HepG2 (cell line): ENCODE results near the gene CHST3. TPM values are rescaled to one million over a fixed set of nuclear protein-coding genes. Genes with fewer than 3 reads are reported as not detected.

Experiments used
- CEBPG ChIP-seq: IDR thresholded peaks from 2 replicates; pipeline ENCODE4 v1.6.1; 2016
- DMAP1 ChIP-seq: IDR thresholded peaks from 2 replicates; pipeline ENCODE4 v1.6.1; 2016
- FOXA1 ChIP-seq, 2 experiments: fragments of 450-650 bp in 1 of 2; sonication (generic) in 1 of 2; formaldehyde crosslinking in 1 of 2; IDR thresholded peaks; 2 replicates each; pipeline versions ENCODE4 v1.4.0 to v1.6.1; 2016 to 2020; ENCODE audit warnings: missing genetic modification reagents in 1 of 2
- FOXP1 ChIP-seq, 2 experiments: fragments of 450-650 bp in 1 of 2; IDR thresholded peaks; 2 replicates each; pipeline ENCODE4 v1.6.1; 2017 to 2018; ENCODE audit warnings: antibody characterized with exemption in 1 of 2
- HDAC2 ChIP-seq: sonication (generic); formaldehyde crosslinking; IDR thresholded peaks from 2 replicates; pipeline ENCODE4 v1.4.0; 2020; ENCODE audit warnings: missing genetic modification reagents
- HOXA5 ChIP-seq: sonication (generic); formaldehyde crosslinking; IDR thresholded peaks from 2 replicates; pipeline ENCODE4 v1.4.0; 2020; ENCODE audit warnings: missing genetic modification reagents
- KAT2B ChIP-seq: fragments of 150-350 bp; IDR thresholded peaks from 2 replicates; pipeline ENCODE4 v1.6.1; 2014; ENCODE audit warnings: low read depth, low read length, borderline replicate concordance
- MIXL1 ChIP-seq: IDR thresholded peaks from 2 replicates; pipeline ENCODE4 v1.6.1; 2016
- NFKBIZ ChIP-seq: IDR thresholded peaks from 2 replicates; pipeline ENCODE4 v1.6.1; 2018; ENCODE audit warnings: missing genetic modification reagents, missing compliant biosample characterization
- NPAS2 ChIP-seq: sonication (generic); formaldehyde crosslinking; IDR thresholded peaks from 2 replicates; pipeline ENCODE4 v1.8.0; 2022; ENCODE audit warnings: mild to moderate bottlenecking, missing genetic modification reagents, borderline replicate concordance
- PBX3 ChIP-seq: sonication (generic); formaldehyde crosslinking; IDR thresholded peaks from 2 replicates; pipeline ENCODE4 v1.8.1; 2023; ENCODE audit warnings: missing genetic modification reagents, inconsistent platforms, borderline replicate concordance
- PHF20 ChIP-seq: sonication (generic); formaldehyde crosslinking; IDR thresholded peaks from 2 replicates; pipeline ENCODE4 v1.5.0; 2020; ENCODE audit warnings: mild to moderate bottlenecking, missing genetic modification reagents
- POLR2G ChIP-seq: fragments of 200-400 bp; formaldehyde crosslinking; IDR thresholded peaks from 2 replicates; pipeline ENCODE4 v1.6.1; 2018; ENCODE audit warnings: mild to moderate bottlenecking, low read depth, low read length, moderate library complexity
- RFX5 ChIP-seq: IDR thresholded peaks from 2 replicates; pipeline ENCODE4 v1.6.1; 2011; ENCODE audit warnings: low read depth, low read length, improper control_type of control experiment
- SIX1 ChIP-seq: sonication (generic); formaldehyde crosslinking; IDR thresholded peaks from 2 replicates; pipeline ENCODE4 v1.4.0; 2020; ENCODE audit warnings: missing genetic modification reagents, borderline replicate concordance
- SNAI1 ChIP-seq: sonication (generic); formaldehyde crosslinking; IDR thresholded peaks from 2 replicates; pipeline ENCODE4 v1.5.0; 2020; ENCODE audit warnings: mild to moderate bottlenecking, missing genetic modification reagents, borderline replicate concordance
- SP5 ChIP-seq: IDR thresholded peaks from 2 replicates; pipeline ENCODE4 v1.6.1; 2016; ENCODE audit warnings: low read depth, borderline replicate concordance
- TOPORS ChIP-seq: sonication (generic); formaldehyde crosslinking; IDR thresholded peaks from 2 replicates; pipeline ENCODE4 v1.8.0; 2023; ENCODE audit warnings: mild to moderate bottlenecking, missing genetic modification reagents
- ZNF251 ChIP-seq: sonication (generic); formaldehyde crosslinking; IDR thresholded peaks from 2 replicates; pipeline ENCODE4 v1.9.0; 2021; ENCODE audit warnings: mild to moderate bottlenecking, missing genetic modification reagents
- ZNF354B ChIP-seq: sonication (generic); formaldehyde crosslinking; IDR thresholded peaks from 2 replicates; pipeline ENCODE4 v1.8.0; 2022; ENCODE audit warnings: mild to moderate bottlenecking, missing genetic modification reagents
- ZNF510 ChIP-seq: sonication (generic); formaldehyde crosslinking; IDR thresholded peaks from 2 replicates; pipeline ENCODE4 v1.4.0; 2020; ENCODE audit warnings: low read depth, mild to moderate bottlenecking, missing genetic modification reagents
- ZNF547 ChIP-seq: sonication (generic); formaldehyde crosslinking; IDR thresholded peaks from 2 replicates; pipeline ENCODE4 v1.5.1; 2020; ENCODE audit warnings: mild to moderate bottlenecking, missing genetic modification reagents
- ZNF576 ChIP-seq: sonication (generic); formaldehyde crosslinking; IDR thresholded peaks from 2 replicates; pipeline ENCODE4 v1.4.0; 2020; ENCODE audit warnings: mild to moderate bottlenecking, missing genetic modification reagents
- ZNF652 ChIP-seq: IDR thresholded peaks from 2 replicates; pipeline ENCODE4 v1.6.1; 2016; ENCODE audit warnings: low read depth, borderline replicate concordance
- polyA plus RNA-seq, 8 experiments: library from polyadenylated mRNA; depleted of rRNA in 3 of 8; stranded (reverse) in 7 of 8; unstranded in 1 of 8; fragments of >200 nt; fragmentation: Illumina TruSeq in 4 of 8; extraction: Trizol in 4 of 8; gene quantifications; 2 replicates each; pipeline versions ENCODE4 v1.2.1 to v1.2.3, GENCODE V29; 2011 to 2016; ENCODE audit warnings: low read depth in 4 of 8, missing spikeins in 1 of 8, mixed read lengths in 1 of 8; ENCODE audit not compliant: insufficient read depth in 1 of 8
- total RNA-seq, 5 experiments: library from RNA; depleted of rRNA; stranded (reverse); fragments of >200 nt; fragmentation: Illumina TruSeq; extraction: Trizol; gene quantifications; 2 replicates each; pipeline ENCODE4 v1.2.3, GENCODE V29; 2016; ENCODE audit warnings: low read depth in 1 of 5
- TF ChIP-seq, protein P1 (sequence below): sonication (generic); formaldehyde crosslinking; IDR thresholded peaks from 2 replicates; pipeline ENCODE4 v1.4.0; 2020; ENCODE audit warnings: missing genetic modification reagents, mild to moderate bottlenecking, borderline replicate concordance
- TF ChIP-seq, protein P2 (sequence below): sonication (generic); formaldehyde crosslinking; IDR thresholded peaks from 2 replicates; pipeline ENCODE4 v1.8.0; 2022; ENCODE audit warnings: mild to moderate bottlenecking, missing genetic modification reagents

CHST3 gene
- total and polyA plus RNA-seq, 2 of the 13 experiments (the other 11 are each of a cell fraction or from before 2014, with no cell fraction given) = 7.2 to 18.7 TPM

- TF ChIP-seq FOXP1 (IDR thresholded peaks at IDR 0.05) (no peak), FOXP1 (CRISPR knock-in tag; IDR thresholded peaks at IDR 0.05) (no peak), SNAI1 (CRISPR knock-in tag) (no peak), MIXL1 (CRISPR knock-in tag) (no peak), ZNF547 (CRISPR knock-in tag) (no peak; the same call in 1 of the 2 replicates), SP5 (CRISPR knock-in tag) (no peak), ZNF354B (CRISPR knock-in tag) (no peak), HDAC2 (CRISPR knock-in tag) (no peak), NFKBIZ (CRISPR knock-in tag) (no peak), POLR2G (no peak), SIX1 (CRISPR knock-in tag) (no peak), HOXA5 (no peak), KAT2B (no peak), DMAP1 (CRISPR knock-in tag) (no peak), RFX5 (no peak), PHF20 (no peak), ZNF510 (CRISPR knock-in tag) (no peak), CEBPG (CRISPR knock-in tag) (no peak), ZNF652 (CRISPR knock-in tag) (no peak), FOXA1 (IDR thresholded peaks at IDR 0.05) (no peak), FOXA1 (CRISPR knock-in tag; IDR thresholded peaks at IDR 0.05) (0 out of 2 replicates have a peak, but pooled peaks have one; percentile 12), ZNF251 (CRISPR knock-in tag) (no peak), NPAS2 (CRISPR knock-in tag) (no peak), TOPORS (CRISPR knock-in tag) (no peak), PBX3 (CRISPR knock-in tag) (no peak; the same call in 1 of the 2 replicates), ZNF576 (CRISPR knock-in tag) (0 out of 2 replicates have a peak, but pooled peaks have one; percentile 43)
- TF ChIP-seq, protein P1, sequence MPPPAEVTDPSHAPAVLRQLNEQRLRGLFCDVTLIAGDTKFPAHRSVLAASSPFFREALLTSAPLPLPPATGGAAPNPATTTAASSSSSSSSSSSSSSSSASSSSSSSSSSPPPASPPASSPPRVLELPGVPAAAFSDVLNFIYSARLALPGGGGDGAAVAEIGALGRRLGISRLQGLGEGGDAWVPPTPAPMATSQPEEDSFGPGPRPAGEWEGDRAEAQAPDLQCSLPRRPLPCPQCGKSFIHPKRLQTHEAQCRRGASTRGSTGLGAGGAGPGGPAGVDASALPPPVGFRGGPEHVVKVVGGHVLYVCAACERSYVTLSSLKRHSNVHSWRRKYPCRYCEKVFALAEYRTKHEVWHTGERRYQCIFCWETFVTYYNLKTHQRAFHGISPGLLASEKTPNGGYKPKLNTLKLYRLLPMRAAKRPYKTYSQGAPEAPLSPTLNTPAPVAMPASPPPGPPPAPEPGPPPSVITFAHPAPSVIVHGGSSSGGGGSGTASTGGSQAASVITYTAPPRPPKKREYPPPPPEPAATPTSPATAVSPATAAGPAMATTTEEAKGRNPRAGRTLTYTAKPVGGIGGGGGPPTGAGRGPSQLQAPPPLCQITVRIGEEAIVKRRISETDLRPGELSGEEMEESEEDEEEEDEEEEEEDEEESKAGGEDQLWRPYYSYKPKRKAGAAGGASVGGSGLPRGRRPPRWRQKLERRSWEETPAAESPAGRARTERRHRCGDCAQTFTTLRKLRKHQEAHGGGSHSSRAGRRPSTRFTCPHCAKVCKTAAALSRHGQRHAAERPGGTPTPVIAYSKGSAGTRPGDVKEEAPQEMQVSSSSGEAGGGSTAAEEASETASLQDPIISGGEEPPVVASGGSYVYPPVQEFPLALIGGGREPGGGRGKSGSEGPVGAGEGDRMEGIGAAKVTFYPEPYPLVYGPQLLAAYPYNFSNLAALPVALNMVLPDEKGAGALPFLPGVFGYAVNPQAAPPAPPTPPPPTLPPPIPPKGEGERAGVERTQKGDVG = no peak
- TF ChIP-seq, protein P2, sequence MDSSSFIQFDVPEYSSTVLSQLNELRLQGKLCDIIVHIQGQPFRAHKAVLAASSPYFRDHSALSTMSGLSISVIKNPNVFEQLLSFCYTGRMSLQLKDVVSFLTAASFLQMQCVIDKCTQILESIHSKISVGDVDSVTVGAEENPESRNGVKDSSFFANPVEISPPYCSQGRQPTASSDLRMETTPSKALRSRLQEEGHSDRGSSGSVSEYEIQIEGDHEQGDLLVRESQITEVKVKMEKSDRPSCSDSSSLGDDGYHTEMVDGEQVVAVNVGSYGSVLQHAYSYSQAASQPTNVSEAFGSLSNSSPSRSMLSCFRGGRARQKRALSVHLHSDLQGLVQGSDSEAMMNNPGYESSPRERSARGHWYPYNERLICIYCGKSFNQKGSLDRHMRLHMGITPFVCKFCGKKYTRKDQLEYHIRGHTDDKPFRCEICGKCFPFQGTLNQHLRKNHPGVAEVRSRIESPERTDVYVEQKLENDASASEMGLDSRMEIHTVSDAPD (CRISPR knock-in tag) = no peak
These were observed 734 bp downstream of the CHST3 start (continued) for GRCh38 chr10:71964743-71965515.
